ENCODE data around the gene FEV. TPM values are rescaled to one million over a fixed set of nuclear protein-coding genes. Genes with fewer than 3 reads are reported as not detected.

Gene FEV
- total and polyA plus RNA-seq, 2 donors (not counting 3 experiments of a cell fraction or from before 2014, with no cell fraction given), result not detected

DNA sequence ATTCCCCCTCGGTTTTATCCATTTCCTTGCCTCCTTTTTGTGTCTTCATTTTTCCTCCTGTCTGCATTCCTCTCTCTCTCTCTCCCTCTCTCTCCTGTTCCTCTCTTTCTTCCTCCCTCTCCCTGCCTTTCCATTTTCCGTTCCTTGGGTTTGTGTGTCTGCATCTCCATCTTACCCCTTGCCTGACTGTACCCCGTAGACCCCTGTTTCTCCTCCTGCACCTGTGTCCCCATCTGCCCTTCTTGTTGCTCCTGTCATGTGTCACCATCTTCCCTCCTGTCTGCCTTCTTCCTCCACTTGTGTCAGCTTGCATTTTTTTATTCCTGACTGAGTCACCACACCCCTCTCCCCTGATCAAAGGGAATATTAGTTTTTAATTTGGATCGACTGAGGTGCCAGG is 23.8 kb downstream of the FEV start:
- no peak for FAIRE-seq
- DNase-seq (ENCODE audit: low read depth, low spot score), result no peak
- peaks cover 53 to 64% of the 10 kb centered on the region in 2 experiments for H3K27me3 ChIP-seq (ENCODE audit: control insufficient read depth in 2 of 2, insufficient read depth in 2 of 2, low read length in 2 of 2)
- H3K9me3 ChIP-seq (replicated peaks; ENCODE audit: control insufficient read depth, insufficient read depth, low read length), result no peaks in the 10 kb centered on the region
- TF ChIP-seq, protein P1, sequence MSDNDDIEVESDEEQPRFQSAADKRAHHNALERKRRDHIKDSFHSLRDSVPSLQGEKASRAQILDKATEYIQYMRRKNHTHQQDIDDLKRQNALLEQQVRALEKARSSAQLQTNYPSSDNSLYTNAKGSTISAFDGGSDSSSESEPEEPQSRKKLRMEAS (IDR thresholded peaks at IDR 0.05; ENCODE audit: insufficient read depth, insufficient read length), result no peak
- TF ChIP-seq EZH2 (IDR thresholded peaks at IDR 0.05; ENCODE audit: borderline replicate concordance, low read depth, low read length, severe bottlenecking), result no peak
- no peak for TF ChIP-seq GATA2 (IDR thresholded peaks at IDR 0.05; ENCODE audit: insufficient read depth, insufficient read length, low read depth, low read length)
- TF ChIP-seq POLR2A (IDR thresholded peaks at IDR 0.05; ENCODE audit: low read depth, low read length), result no peak
- no peak for TF ChIP-seq JUN (IDR thresholded peaks at IDR 0.05; ENCODE audit: borderline replicate concordance, insufficient read depth, insufficient read length, low read depth)
- no peak for TF ChIP-seq MYC (IDR thresholded peaks at IDR 0.05; ENCODE audit: low read depth, low read length)
- TF ChIP-seq, protein P2, sequence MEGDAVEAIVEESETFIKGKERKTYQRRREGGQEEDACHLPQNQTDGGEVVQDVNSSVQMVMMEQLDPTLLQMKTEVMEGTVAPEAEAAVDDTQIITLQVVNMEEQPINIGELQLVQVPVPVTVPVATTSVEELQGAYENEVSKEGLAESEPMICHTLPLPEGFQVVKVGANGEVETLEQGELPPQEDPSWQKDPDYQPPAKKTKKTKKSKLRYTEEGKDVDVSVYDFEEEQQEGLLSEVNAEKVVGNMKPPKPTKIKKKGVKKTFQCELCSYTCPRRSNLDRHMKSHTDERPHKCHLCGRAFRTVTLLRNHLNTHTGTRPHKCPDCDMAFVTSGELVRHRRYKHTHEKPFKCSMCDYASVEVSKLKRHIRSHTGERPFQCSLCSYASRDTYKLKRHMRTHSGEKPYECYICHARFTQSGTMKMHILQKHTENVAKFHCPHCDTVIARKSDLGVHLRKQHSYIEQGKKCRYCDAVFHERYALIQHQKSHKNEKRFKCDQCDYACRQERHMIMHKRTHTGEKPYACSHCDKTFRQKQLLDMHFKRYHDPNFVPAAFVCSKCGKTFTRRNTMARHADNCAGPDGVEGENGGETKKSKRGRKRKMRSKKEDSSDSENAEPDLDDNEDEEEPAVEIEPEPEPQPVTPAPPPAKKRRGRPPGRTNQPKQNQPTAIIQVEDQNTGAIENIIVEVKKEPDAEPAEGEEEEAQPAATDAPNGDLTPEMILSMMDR (IDR thresholded peaks at IDR 0.05; ENCODE audit: extremely low read depth in 1 of 2, insufficient read depth in 1 of 2, low read depth in 1 of 2, low read length in 2 of 2), result no peak
- no peak for TF ChIP-seq FOS (IDR thresholded peaks at IDR 0.05; ENCODE audit: borderline replicate concordance, insufficient read depth, low read length)
- TF ChIP-seq POLR2AphosphoS5 (IDR thresholded peaks at IDR 0.05; ENCODE audit: insufficient read depth, low read depth, low read length), result no peak
- no peak overlapping the region for H2AFZ ChIP-seq (ENCODE audit: low read depth, low read length)
- H3K9me1 ChIP-seq (replicated peaks; ENCODE audit: control insufficient read depth, extremely low read depth, insufficient read depth, low read length), result no peaks in the 10 kb centered on the region
- H3K4me1 ChIP-seq (ENCODE audit: control insufficient read depth, extremely low read depth, insufficient read depth, low read length), result no peaks in the 10 kb centered on the region
- dilution Hi-C loops (cut with MboI; ENCODE audit: extremely low pct_ligation_motif_present, low sequenced_read_pairs) (no loop called here), intact Hi-C loops (cut with micrococcal nuclease) (no loop called here)
- no peak overlapping the region for H3K27ac ChIP-seq (ENCODE audit: insufficient read depth, low read depth, low read length)
- H3K4me3 ChIP-seq (replicated peaks in 1 of 3; ENCODE audit: insufficient read depth in 1 of 3, low read depth in 1 of 3, low read length in 3 of 3), result no peak overlapping the region
- no peak overlapping the region for H3K4me2 ChIP-seq (ENCODE audit: insufficient read depth, low read length)
- H4K20me1 ChIP-seq (replicated peaks; ENCODE audit: control insufficient read depth, extremely low read depth, insufficient read depth, low read length), result no peaks in the 10 kb centered on the region
- no TSS peak for BruUV-seq (replicated peaks)
- no peak overlapping the region for H3K9ac ChIP-seq (replicated peaks; ENCODE audit: extremely low read depth, insufficient read depth, low read length)
- POLR2A ChIA-PET, result no interaction called here
- H3K36me3 ChIP-seq (ENCODE audit: control insufficient read depth in 2 of 2, extremely low read depth in 1 of 2, insufficient read depth in 2 of 2, low read length in 2 of 2), result no peaks in the 10 kb centered on the region
- H3K79me2 ChIP-seq (ENCODE audit: control insufficient read depth, insufficient read depth, low read length), result no peaks in the 10 kb centered on the region
- CTCF ChIA-PET, result interaction anchor here (1.9 kb wide), 1 partner anchor 19 kb away, joined by 9 read pairs; no protein-coding TSS in a partner anchor
